Skin epidermis (tissue), 12 donors: Measurements from ENCODE around the gene SP140L.
"Not testable (repeated sequence)": the region's sequence is repeated elsewhere in the genome, so short reads cannot be mapped to it uniquely, and the experiment has no call there.

ENCODE experiments used
- H3K27ac ChIP-seq, 21 experiments: fragments of 200-600 bp; sonication (generic) in 11 of 21; one replicate each; pipeline ENCODE4 v1.5.0; 2020; ENCODE audit warnings: mild to moderate bottlenecking in 3 of 21, inconsistent platforms in 2 of 21, moderate library complexity in 2 of 21
- H3K4me3 ChIP-seq, 7 experiments: fragments of 200-600 bp; sonication (generic) in 2 of 7; one replicate each; pipeline ENCODE4 v1.5.0; 2020; ENCODE audit warnings: inconsistent platforms in 2 of 7, mild to moderate bottlenecking in 2 of 7, moderate library complexity in 1 of 7

Gene SP140L

DNA sequence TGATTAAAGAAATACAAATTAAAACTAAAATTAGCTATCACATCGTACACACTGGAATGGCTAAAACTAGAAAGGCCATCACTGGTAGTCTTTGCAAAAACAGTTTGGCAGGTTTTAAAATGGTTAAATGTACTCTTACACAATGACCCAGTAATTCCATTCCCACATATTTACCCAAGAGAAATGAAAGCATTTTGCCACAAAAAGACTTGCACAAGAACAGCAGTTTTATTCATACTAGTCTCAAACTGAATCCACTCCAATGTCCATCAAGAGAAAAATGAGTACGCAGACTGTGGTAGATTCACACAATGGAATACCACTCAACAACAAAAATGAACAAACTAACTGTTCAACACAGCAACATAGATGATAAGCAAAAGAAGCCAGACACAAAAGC lies 29.1 kb downstream of the SP140L start:
- Histone ChIP-seq H3K4me3 (no peak overlapping the region), H3K27ac (no peak overlapping the region)

DNA sequence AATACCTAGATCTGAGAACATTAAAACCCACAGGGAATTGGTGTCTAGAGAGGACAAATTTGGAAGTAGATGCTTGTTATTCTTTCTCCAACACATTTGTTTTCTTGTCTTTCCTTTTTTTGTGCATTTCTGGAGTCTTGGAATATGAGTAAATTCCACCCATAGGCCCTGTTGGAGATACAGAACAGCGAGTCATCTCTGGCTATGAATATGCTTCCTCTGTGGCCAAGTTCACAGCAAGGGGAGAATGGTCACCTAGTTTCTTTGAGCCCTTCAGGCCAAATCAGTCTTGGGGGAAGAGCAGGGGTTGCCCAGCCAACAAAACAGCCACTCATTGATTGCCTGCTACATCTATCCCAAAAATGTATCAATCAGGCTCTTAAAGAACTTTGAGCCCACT lies 31.3 kb downstream of the SP140L start:
- Histone ChIP-seq H3K4me3 (no peak overlapping the region), H3K27ac (no peak overlapping the region)

DNA sequence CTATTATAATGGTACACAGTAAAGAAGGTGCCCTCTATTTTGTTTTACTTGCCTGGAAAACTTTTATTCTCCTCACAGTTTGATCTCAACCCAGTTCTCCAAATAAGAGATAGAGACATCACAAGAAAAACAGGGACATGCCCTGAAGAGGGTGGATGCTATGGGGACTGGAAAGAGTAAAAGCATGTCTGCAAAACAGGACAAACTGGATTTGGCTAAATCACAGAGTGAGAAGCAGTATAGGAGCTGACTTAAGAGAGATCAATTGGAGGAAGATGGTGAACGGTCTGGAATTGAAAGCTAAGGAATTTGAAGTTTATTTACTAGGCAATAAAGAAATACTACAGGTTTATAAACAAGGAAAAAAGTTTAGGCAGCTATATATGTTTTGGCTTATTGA lies 33.0 kb downstream of the SP140L start:
- H3K4me3 ChIP-seq, result no peak overlapping the region
- H3K27ac ChIP-seq, result no peak overlapping the region

DNA sequence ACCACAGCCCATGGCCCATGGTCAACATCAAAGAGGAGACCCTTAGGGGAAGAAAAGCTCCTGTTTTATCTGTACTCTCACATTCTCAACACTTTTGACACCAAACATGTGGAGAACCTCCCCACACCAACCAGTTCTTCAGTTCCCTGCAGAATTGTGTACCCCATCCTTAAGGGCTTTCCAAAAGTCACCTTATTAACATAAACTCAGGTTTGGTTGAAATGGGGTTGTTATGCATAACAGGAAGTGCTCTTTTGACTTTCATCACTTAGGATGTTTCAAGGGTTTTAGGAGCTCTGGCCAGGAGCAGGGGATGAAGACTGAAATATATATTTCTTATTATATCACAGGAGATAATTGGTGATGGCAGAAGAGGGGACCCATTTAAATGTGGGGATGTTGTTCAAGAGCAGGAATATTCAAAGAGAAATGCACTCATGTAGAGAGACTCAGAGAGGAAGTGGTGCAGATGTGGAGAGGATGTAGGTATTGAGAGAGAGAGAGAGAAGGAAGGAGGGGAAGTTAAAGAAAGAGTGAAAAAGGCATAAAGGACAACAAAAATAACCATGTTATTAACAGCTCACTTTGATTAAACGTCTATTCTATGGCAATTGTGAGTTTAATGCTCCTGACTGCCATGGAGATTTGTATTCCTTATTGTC lies 35.2 kb downstream of the SP140L start:
- Histone ChIP-seq H3K27ac (peak overlapping the region in 2 of 21 experiments; percentile 16 to 20), H3K4me3 (no peak overlapping the region)

DNA sequence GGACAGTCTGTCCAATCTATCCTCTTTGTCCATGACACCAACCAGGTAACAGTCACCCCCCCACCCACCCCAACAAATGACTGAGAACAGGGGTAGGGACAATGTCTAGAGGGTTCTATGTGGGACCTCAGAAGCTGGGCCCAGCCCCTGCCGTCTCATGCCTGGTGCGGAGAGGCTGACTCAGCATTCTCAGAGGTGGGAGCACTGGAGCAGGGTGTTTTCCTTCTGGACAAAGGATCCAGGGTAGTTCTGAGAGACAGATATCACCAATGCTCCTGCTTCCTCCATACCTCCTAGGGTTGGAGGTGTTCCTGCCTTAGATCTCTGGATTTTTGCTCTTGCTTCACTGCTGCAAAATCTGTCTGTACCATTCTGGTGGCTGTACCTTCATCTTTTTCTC lies 55.1 kb downstream of the SP140L start:
- H3K4me3 ChIP-seq, result no peak overlapping the region
- H3K27ac ChIP-seq, result no peak overlapping the region

- Histone ChIP-seq H3K27ac (no peak overlapping the region), H3K4me3 (no peak overlapping the region)
These were observed 56.5 kb downstream of the SP140L start for GRCh38 chr2:230383453-230383852.

GRCh38 chr2:230384986-230385385 lies 58.0 kb downstream of the SP140L start:
- H3K4me3 ChIP-seq, result no peak overlapping the region
- H3K27ac ChIP-seq, result no peak overlapping the region

- H3K27ac ChIP-seq, result no peak overlapping the region
- H3K4me3 ChIP-seq, result no peak overlapping the region
These were observed 67.3 kb downstream of the SP140L start for GRCh38 chr2:230394301-230394700.

GRCh38 chr2:230398698-230399097 lies 71.7 kb downstream of the SP140L start:
- not testable (repeated sequence) for H3K4me3 ChIP-seq, H3K27ac ChIP-seq

DNA sequence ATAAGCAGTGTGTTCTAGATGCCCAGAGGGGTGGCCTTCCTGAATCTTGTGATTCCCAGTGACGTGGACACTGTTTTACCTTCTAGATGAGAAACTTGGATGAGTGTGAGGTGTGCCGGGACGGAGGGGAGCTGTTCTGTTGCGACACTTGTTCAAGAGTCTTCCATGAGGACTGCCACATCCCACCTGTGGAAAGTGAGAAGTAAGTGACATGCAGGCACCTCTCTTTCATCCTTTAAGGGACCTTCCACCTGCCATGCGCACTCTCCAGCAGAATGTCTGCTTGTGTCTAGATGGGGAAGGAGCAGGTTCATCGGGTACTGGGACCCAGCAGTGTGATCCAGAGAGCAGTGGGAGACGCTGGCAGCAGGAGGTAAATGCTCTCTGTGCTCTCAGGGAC lies 73.0 kb downstream of the SP140L start:
- no peak overlapping the region for H3K4me3 ChIP-seq
- no peak overlapping the region for H3K27ac ChIP-seq

DNA sequence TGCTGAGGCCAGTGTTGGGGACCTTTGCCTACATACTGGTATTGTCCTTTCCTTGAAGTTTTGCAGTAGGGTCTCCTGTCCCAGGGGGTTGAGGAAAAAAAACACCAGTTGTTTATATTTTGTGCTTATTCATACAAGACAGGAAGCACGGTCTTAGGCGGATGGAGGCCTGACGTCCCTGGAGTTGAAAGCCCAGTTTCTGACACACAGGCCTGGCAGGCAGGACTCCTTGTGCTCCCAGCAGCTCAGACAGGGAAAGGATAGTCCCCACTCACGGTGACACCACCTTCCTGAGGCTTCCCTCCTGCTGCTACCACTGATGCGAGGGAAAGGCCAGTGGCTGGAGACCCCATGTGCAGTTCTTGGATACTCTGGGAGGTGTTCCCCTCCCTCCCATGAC lies 73.5 kb downstream of the SP140L start:
- Histone ChIP-seq H3K4me3 (no peak overlapping the region), H3K27ac (no peak overlapping the region)

- not testable (repeated sequence) for H3K27ac ChIP-seq, H3K4me3 ChIP-seq
These were observed 74.0 kb downstream of the SP140L start for GRCh38 chr2:230401026-230401425.

GRCh38 chr2:230403746-230404145 lies 76.8 kb downstream of the SP140L start:
- Histone ChIP-seq H3K4me3 (no peak overlapping the region), H3K27ac (no peak overlapping the region)

- H3K27ac ChIP-seq, result no peak overlapping the region
- no peak overlapping the region for H3K4me3 ChIP-seq
These were observed 78.8 kb downstream of the SP140L start for GRCh38 chr2:230405824-230406223.

DNA sequence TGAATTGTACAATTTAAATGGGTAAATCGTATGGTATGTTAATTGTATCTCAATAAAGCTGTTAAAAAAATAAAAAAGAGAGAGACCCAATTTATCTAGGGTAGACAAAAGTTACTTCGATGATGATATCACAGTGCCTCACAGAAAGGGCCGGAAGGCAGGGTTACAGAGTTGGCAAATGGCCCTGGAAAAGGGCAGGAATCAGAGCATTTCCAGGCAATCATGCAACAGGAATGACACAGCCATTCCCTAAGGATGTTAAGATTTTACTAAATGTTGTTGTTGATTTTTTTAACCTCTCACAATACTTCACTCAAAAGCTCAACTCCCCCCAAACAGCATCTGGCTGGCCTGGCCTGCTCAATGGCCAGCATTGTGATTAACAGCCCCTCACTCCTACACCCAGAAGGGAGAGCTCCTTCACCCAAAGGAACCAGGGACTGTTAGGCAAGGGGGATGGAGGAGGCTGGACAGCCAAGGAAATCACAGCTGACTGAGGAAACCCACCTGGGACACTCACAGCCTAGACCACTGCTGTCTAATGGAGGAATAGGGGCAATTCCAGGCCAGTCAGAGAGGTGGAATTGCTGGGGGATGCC lies 81.3 kb downstream of the SP140L start:
- Histone ChIP-seq H3K4me3 (no peak overlapping the region), H3K27ac (peak overlapping the region in 12 of 21 experiments; percentile 3 to 81 (median 50))

DNA sequence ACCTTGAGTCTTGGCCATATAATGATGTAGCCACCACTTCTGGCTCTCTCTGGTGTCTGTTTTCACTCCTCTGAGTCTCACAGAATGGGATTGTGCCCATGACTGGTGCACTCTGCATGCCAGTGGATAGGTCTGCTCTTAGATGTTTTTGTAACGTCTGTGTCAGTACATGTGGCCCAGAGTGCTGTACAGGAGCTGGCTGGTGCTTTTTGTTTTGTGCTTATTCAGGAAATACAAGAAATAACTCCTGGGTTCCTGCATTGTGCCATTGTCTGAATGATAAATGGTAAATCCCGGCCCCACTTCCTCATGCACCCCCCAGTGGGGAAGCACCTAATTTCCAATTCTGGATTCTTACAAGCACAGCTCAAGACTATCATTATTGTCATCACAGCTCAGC lies 82.3 kb downstream of the SP140L start:
- H3K27ac ChIP-seq, result peak overlapping the region in 9 of 21 experiments; percentile 14 to 81 (median 47)
- not testable (repeated sequence) for H3K4me3 ChIP-seq

DNA sequence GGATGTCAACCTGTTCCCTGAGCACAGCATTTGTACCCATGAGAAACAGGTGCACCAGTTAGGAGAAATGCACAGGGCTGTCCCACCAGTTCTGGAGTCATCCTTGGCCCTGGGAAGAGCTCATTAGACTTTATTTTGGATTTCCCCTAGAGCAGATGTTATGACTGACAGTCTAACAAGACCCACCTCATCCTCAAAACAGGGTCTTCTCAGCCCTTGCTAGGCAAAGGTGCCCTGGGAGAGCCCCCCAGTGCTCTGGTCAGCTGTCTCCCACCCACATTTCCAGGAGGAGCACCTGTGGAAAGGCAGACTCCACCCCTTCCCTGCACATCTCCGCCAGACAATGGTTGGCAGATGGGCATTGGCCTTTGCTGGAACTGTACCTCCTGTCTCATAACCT lies 83.3 kb downstream of the SP140L start:
- peak overlapping the region in 3 of 21 experiments; percentile 5 to 90 (median 14) for H3K27ac ChIP-seq
- H3K4me3 ChIP-seq, result no peak overlapping the region

DNA sequence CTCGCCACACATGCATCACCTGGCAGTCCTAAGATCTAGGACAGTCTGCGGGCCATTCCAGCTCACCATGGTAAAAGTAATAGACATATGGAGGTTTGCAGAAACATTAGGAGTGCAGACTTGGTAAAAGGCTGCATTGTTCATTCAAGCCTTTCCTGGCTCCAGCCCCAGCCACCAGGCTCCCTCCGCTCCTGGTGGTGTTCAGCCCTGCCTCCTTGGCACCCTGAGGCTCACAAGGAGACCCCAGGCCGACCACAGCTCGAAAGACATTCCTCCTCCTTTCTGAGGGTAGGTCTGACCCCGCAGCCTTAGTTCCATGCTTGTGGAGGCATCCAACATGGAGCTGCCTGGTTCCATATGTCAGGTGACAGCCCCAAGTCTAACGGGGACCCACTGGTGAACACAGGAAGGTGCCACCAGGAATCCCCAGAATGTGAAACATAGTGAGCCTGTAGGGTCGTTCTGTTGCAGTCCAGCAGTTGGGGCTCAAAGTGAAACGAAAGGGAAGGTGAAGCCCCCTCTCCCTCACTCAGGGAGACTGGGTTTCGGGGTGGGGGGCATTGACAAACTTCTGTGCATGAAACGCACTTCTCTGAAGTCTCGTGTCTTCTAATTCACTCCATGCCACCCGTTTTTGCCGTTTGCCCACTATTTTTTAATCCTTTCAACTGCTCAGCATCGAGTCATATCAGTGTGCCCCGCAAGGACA lies 84.0 kb downstream of the SP140L start:
- peak overlapping the region in 20 of 21 experiments; percentile 78 to 99 (median 92) for H3K27ac ChIP-seq
- H3K4me3 ChIP-seq, result peak overlapping the region; percentile 45 to 70 (median 55)

DNA sequence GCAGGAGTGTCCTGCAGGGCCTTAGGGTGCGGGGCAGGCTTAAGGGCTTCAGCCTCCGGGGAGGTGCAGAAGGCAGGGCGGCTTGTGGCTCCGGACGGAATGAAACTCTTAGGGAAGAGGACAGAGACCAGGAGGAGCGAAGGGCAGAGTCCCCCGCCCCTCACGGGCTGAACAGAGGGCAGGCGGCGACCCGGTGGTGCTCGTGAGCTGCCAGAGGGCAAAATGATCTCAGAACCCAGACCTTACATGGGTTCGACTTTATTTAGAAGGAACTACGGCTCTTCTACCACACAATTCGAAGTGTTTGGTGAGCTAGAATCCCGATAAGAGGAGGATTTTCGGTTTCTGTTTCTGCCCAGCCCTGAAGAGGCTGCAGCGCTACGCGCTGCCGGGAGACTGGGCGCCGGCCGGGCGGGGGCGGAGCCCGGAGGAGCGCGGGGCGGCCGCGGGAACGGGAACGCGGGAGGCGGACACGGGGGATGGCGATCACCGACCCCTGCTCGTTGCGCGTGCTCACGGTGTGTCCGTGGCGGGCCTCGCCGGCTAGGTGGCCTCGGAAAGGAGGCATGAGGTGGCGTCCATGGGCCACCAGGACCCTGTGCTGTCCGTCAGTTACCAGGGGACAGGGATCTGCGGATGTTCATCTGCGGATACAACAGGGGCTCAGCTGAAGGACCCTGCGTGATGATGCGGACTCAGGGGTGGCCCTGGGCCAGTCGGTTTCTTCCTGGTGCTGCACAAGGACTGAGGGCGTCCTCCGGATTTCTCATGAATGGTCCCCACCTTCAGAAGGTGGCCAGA lies 84.8 kb downstream of the SP140L start:
- H3K4me3 ChIP-seq, result peak overlapping the region; percentile 45 to 70 (median 55)

DNA sequence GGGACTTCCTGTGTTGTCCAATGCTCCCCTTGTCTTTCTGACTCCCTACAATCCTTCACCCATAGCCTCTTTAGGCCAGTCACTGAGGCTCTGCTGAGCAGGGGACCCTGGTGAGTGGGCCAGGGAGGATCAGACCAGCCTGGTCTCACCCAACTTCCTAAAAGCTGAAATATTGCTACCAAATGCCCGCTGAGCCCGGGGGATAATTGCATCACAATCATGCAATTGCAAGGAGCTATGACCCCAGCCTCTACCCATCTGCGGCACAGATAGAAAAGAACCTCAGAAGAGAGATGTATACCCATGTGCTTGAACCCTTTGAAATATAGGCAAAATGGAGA lies 85.3 kb downstream of the SP140L start:
- peak overlapping the region; percentile 45 to 70 (median 55) for H3K4me3 ChIP-seq
- H3K27ac ChIP-seq, result peak overlapping the region in 20 of 21 experiments; percentile 78 to 99 (median 92)

More for the DNA sequence above, 84.8 kb downstream of the SP140L start:
- peak overlapping the region; percentile 51 to 99 (median 91) for H3K27ac ChIP-seq
